ENCODE measurements around the gene ASXL3.
A peak's percentile ranks its signal among the peaks of the same experiment; 100 is the strongest.

ASXL3 gene

GRCh38 chr18:33733376-33733775, 155.4 kb downstream of the ASXL3 start:
- no peak for DNase-seq

GRCh38 chr18:33735428-33735827, 157.4 kb downstream of the ASXL3 start:
- no peak for DNase-seq

GRCh38 chr18:33741760-33742159, 163.7 kb downstream of the ASXL3 start:
- no peak for DNase-seq

- no peak for DNase-seq
Measured at GRCh38 chr18:33744032-33744697, 166.1 kb downstream of the ASXL3 start.

- no peak for DNase-seq
Measured at GRCh38 chr18:33745151-33745795, 167.3 kb downstream of the ASXL3 start.

GRCh38 chr18:33745871-33746545, 168.0 kb downstream of the ASXL3 start:
- no peak for DNase-seq

- DNase-seq = peak; percentile 4
Measured at GRCh38 chr18:33749834-33750233, 171.8 kb downstream of the ASXL3 start.

- DNase-seq = no peak
Measured at GRCh38 chr18:33750366-33750765, 172.3 kb downstream of the ASXL3 start.

- peak; percentile 51 for DNase-seq
Measured at GRCh38 chr18:33751613-33752221, 173.7 kb downstream of the ASXL3 start.

GRCh38 chr18:33755391-33755790, 177.4 kb downstream of the ASXL3 start:
- no peak for DNase-seq

- peak; percentile 15 for DNase-seq
Measured at GRCh38 chr18:33755931-33756560, 178.0 kb downstream of the ASXL3 start.

GRCh38 chr18:33757037-33757436, 179.0 kb downstream of the ASXL3 start:
- no peak for DNase-seq

- peak; percentile 34 for DNase-seq
Measured at GRCh38 chr18:33761363-33761762, 183.3 kb downstream of the ASXL3 start.

GRCh38 chr18:33781429-33781828, 203.4 kb downstream of the ASXL3 start:
- DNase-seq = no peak

Data from hematopoietic multipotent progenitor cell treated with erythropoietin and hydrocortisone succinate and interleukin-3 and kit ligand, for 4 days (in vitro differentiated cells).